NCI-H146 (cell line): ENCODE measurements around the gene TRIM22.
"Not testable (repeated sequence)": the region's sequence is repeated elsewhere in the genome, so short reads cannot be mapped to it uniquely, and the experiment has no call there.

Experiments used
- DNase-seq: peaks from one replicate; lab custom pipeline; 2025; lab: John Stamatoyannopoulos, UW

The TRIM22 gene

DNA sequence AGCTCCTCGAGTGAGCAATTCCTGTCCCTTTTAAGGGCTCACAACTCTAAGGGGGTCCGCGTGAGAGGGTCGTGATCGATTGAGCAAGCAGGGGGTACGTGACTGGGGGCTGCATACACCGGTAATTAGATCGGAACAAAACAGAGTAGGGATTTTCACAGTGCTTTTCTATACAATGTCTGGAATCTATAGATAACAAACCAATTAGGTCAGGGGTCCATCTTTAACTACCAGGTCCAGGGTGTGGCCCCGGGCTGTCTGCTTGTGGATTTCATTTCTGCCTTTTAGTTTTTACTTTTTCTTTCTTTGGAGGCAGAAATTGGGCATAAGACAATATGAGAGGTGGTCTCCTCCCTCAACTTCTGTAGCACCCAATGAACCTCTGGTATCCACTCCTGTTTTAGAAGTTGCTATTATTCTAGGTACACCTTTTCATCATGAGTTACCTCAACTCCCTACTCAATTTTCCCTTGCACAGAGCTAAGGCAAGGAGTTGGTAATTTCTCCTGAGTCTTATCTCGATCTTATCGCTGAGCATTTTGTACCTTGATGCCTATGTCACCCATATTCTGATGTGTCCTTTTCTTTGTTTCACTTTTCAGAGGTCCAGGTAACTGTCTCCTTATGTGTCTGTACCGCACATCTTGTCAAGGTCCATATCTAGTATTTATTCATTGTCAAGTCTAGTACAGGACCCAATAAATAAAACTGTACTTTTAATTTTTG, 1.8 kb downstream of the TRIM22 start:
- not testable (repeated sequence) for DNase-seq

DNA sequence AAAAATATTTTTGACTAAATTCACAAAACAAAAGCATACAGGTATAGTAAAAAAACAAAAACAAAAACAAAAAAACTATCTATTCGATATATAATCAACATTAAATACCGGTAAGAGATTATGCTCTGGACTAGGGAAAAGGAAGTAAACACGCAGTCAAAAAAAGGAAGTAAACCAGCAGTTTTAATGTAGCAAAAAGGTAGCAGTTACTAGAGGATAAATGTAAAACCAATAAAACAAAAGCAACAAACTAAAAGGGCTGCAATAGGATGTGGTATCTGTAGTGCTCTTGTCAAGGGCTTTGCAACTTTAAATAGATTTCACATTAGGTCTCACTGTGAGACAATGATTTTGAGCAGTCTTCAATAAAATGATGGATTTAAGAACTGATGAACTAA, 2.4 kb downstream of the TRIM22 start:
- DNase-seq: no peak

DNA sequence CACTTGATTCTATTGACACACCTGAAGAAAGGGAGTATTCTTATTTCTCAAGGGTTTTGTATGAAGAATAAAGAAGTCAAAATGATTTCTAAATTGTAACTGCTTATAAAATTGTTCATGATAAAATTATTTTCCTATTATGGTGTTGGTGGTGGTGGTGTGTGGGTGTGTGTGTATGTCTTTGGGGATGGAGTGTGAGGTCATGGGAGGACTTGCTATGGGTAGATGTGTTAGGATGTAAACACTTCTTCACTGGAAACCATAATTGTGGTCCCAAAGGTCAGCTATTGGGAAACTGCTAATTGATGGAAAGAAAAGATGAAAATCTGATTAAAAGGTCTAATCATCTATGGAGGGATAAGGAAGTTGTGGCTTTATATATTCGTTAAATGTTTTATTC, 5.1 kb downstream of the TRIM22 start:
- DNase-seq: no peak

DNA sequence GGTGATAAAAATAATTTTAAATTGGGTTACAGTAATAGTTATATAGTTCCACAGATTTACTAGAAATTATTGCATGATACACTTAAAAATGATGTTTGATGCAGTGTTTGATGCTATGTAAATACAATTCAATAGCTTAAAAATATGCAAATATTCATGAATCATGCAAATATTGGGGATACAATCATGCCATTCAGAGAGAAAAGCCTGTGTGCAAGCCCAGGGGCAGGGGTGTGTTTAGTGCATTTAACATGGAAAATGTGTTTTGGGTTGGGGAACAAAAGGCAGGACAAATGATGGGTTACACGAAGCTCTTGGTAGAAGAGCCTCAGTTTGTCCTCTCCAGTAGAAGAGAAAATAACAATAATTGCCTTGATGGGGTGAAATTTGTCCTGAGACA, 6.0 kb downstream of the TRIM22 start:
- no peak for DNase-seq

DNA sequence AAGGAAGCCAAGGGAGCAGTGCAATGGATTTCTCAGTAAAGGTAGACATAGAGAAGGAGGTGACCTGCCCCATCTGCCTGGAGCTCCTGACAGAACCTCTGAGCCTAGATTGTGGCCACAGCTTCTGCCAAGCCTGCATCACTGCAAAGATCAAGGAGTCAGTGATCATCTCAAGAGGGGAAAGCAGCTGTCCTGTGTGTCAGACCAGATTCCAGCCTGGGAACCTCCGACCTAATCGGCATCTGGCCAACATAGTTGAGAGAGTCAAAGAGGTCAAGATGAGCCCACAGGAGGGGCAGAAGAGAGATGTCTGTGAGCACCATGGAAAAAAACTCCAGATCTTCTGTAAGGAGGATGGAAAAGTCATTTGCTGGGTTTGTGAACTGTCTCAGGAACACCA, 6.6 kb downstream of the TRIM22 start:
- no peak for DNase-seq

DNA sequence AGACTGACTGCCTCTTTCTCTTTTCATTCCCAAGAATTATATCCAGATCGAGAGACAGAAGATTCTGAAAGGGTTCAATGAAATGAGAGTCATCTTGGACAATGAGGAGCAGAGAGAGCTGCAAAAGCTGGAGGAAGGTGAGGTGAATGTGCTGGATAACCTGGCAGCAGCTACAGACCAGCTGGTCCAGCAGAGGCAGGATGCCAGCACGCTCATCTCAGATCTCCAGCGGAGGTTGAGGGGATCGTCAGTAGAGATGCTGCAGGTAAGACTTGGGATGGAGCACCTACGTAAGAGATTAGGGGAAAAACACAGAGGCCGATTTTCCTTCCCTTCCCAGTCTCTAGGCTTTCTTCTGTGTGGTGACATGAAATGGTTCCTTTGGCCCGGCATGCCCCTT, 8.7 kb downstream of the TRIM22 start:
- DNase-seq: no peak

DNA sequence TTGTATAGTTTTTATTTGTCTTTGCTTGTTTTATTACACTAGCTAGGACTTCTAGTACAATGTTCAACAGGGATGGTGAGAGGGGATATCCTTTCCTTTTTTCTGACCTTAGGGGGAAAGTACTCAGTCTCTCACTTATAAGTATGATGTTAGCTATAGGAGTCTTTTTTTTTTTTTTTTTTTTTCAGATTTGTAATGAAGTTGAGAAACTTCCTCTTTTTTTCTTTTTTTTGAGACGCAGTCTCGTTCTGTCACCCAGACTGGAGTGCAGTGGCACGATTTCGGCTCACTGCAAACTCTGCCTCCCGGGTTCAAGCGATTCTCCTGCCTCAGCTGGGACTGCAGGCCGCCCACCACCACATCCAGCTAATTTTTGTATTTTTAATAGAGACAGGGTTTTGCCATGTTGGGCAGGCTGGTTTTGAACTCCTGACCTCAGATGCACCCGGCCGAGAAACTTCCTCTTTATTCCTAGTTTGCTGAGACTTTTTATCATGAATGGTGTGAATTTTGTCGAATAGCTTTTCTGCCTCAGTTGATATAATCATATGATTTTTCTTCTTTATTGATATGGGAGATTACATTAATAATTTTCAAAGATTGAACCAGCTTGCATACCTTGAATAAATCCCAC, 10.9 kb downstream of the TRIM22 start:
- DNase-seq: no peak

DNA sequence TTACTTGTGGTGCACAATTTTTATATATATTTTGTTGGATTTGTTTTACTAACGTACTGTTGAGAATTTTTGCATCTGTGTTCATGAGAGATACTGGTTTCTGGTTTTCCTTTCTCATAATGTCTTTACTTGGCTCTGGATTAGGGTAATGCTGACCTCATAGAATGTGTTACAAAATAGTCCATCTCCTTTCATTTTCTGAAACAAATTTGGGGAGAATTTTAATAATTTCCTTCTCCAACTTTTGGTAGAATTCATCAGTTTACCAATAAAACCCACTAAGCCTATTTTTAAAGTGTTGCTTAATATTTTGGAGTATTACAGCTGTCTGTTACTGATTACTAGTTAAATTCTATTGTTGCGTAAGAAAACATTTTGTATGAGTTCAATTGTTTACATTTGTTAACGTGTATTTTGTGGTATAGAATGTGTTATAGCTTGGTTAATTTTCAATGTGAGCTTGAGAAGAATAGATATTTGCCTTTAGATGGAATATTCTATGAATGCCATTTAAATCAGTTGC, 11.5 kb downstream of the TRIM22 start:
- DNase-seq: no peak

DNA sequence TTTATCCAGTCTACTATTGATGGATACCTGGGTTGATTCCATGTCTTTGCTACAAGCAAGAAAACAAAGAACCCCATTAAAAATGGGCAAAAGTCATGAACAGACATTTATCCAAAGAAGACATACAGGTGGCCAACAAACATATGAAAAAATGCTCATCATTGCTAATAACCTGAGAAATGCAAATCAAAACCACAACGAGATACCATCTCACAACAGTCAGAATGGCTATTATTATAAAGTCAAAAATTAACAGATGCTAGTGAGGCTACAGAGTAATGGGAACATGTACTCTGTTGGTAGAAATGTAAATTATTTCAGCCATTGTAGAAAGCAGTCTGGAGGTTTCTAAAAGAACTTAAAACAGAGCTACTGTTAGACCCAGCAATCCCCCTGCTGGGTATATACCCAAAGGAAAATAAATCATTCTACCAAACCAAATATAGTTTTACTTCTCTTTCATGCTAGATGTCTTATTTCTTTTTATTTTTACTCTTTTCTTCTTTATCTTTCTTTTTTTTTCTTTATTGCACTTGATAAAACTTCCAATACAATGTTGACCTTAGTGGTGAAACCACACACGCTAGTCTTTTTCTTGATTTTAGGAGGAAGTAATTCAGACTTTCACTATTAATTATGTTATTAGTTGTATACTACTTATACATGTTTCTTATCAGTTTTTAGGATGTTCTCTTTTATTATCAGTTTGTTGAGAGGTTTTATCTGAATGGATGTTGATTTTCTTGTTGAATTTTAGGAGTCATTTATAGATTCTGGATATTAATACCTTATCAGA, 14.3 kb downstream of the TRIM22 start:
- no peak for DNase-seq

DNA sequence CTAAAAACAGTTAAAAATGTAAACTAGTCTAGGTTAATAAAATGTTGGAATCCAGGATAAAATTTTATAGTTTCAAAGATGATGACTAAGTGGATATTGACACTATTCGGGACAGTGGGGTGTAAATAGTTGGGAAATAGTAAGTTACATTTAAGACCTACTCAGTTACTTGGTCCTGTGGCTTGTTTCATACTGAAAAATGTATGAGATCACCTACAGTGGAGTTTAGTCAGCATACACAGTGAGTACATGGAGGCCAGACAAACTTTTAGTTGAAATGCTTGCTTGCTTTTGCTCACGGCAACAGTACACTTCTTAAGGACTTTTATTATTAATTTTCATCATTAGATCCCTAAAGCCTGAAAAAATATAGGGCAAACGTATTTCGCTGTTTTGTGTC, 16.1 kb downstream of the TRIM22 start:
- no peak for DNase-seq

DNA sequence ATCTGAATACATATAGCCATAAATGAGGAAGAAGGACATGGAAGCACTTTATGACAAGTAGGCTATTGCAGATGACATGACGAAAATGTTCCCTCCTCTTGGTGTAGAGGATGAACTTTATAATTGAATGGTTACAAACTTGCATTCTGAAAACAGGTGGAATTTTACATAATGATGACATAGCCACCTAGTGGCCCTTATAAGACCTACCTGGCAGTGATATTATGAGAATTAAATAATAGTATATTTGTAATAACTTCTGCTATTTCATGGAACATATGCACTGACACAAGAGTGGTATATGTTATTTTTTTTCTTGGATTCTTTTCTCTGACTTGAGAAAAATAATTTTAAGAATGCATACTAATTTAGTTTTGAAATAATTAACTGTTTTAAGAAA, 22.9 kb downstream of the TRIM22 start:
- DNase-seq: no peak

DNA sequence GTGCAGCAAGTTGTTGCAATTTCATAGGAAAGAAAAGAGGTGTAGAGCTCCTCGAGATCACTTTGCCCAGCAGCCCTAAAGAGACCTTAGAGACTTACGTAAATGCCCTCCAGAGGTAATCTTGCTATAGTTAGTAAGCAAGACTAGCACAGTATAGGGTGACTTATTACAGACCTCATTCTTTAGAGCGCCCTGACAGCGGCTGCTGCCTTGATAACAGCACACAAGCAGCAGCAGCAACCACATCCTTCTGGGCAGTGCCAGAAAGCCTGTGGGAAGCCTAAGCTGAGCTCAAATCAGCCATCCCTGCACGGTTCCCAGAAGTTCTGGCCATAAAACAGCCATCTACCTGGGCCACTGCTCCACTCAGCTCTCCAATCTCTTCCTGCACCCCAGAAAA, 24.1 kb downstream of the TRIM22 start:
- DNase-seq: no peak

DNA sequence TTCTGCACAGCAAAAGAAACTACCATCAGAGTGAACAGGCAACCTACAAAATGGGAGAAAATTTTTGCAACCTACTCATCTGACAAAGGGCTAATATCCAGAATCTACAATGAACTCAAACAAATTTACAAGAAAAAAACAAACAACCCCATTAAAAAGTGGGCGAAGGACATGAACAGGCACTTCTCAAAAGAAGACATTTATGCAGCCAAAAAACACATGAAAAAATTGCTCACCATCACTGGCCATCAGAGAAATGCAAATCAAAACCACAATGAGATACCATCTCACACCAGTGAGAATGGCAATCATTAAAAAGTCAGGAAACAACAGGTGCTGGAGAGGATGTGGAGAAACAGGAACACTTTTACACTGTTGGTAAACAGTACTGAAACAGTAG, 26.9 kb downstream of the TRIM22 start:
- not testable (repeated sequence) for DNase-seq

DNA sequence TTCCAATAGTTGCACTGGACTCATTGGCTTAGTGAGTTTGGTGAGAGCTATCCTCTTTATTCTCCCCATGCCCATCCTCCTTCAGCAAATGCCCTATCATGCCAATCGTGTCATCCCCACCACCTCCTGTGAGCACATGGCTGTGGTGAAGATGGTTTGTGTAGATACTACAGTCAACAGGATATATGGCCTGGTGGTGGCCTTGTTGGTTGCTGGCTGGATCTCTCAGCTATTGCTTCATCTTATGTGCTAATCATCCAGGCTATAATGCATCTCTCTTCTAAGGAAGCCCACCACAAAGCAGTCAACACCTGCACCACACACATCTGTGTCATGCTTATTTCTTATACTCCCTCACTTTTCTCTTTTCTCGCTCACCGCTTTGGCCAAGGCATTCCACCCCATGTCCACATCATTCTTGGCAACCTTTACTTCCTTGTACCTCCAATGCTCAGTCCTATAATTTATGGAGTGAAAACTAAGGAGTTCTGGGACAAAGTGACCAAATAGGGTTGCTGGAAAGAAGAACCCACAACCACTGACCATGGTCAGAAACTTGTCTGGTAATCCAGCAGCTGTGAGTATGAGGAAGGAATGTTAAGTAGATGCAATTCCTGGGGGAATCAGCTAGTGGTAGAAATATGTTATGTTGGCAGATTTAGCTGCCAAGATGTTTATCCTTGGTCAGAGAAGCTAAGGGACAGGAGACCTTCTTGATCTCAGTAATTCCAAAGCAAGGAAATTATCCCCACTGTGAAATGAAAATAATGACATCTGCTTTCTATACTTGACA, 30.3 kb downstream of the TRIM22 start:
- DNase-seq: no peak

DNA sequence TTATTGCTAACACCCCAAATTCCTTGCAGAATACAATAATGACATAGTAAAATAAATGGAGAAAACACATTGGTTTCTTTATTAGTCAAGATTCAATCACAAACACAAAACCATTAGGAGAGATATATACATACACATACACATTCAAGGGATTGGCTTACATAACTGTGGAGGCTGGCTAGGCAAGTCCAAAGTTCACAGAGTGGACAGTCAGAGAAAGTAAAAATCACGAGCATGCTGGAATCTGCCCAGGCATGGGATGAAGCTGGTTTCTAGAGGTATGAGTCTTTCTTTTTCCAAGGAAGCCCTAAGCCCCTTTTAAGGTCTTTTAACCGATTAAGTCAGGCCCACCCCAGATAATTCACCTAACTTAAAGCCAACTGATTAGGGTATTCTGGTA, 33.0 kb downstream of the TRIM22 start:
- no peak for DNase-seq

DNA sequence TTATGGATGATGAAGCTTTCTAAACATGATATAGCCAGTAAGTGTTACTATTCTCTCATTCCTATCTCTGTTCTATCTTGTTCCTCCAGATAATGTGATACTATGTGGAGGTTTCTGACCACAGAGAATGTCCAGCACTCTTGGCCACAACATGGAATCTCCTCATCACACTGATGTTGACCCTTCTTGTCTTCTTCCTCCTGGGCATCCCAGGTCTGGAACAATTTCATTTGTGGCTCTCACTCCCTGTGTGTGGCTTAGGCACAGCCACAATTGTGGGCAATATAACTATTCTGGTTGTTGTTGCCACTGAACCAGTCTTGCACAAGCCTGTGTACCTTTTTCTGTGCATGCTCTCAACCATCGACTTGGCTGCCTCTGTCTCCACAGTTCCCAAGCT, 36.8 kb downstream of the TRIM22 start:
- no peak for DNase-seq

DNA sequence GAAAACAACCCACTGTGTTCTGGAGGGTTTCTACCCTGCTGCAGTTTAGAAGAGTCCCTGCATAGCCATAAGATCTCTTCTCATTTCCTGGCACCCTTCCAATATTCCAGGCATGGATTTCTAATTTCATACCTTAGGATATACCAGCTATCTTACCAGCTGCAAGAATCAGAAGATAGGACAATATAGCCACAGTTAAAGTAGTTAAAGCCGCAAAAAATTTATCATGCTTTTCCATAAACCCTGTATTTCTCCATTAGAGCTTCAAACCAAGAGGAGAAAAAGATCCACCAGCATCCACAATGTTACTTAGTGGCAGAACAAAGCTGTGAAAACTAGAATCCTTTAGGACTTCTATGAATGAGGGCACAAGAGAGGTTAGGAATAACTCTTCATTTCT, 38.1 kb downstream of the TRIM22 start:
- DNase-seq: no peak

DNA sequence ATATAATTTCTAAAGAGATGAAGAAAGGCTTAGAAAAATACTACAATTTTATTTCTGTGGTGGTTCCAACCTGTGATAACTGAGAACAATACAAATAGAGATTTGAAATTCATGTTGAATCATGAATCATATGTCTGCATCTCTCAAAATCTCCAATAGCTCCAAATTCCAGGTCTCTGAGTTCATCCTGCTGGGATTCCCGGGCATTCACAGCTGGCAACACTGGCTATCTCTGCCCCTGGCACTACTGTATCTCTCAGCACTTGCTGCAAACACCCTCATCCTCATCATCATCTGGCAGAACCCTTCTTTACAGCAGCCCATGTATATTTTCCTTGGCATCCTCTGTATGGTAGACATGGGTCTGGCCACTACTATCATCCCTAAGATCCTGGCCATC, 46.8 kb downstream of the TRIM22 start, which contains the start of gene OR56B1:
Gene OR56B1, plus strand, starts transcription at position 53 of the 400 bp plus-strand sequence. Its CDS starts 69 bp downstream, at position 122.
- no peak for DNase-seq

DNA sequence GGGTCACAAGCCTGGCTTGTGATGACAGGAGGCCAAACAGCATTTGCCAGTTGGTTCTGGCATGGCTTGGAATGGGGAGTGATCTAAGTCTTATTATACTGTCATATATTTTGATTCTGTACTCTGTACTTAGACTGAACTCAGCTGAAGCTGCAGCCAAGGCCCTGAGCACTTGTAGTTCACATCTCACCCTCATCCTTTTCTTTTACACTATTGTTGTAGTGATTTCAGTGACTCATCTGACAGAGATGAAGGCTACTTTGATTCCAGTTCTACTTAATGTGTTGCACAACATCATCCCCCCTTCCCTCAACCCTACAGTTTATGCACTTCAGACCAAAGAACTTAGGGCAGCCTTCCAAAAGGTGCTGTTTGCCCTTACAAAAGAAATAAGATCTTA, 47.5 kb downstream of the TRIM22 start:
- no peak for DNase-seq

DNA sequence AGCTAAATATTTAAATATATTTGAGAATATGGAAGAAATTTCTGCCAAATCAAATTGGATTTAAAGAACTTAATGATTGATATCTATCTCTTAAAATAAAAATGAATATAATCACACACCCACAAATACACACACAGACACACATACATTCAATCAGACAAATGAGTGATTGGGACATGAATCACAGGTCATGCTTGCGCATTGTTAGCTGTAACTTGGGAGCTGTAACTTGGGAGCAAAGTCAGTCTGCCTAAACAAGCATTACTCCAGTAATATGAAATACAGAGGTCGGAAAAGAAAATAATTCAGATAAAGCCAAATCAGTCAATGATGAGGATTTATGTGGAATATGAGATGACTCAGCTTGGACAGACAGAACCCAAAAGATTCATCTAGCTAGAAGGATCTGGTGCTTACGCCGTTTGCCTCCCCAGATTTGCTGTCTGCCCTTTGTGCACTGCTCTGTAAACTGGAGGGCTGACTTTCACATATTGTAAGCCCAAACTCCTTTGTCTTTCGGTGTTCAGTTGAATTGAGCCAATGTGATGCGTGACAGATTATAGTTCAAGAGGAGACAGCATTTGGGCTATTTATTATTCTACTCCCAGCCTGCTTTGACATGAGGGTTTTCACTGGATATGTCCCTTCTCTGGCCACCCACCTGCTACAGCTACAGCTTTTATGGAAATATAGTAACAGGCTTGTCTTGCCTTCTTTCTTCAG, 48.2 kb downstream of the TRIM22 start:
- DNase-seq: no peak

DNA sequence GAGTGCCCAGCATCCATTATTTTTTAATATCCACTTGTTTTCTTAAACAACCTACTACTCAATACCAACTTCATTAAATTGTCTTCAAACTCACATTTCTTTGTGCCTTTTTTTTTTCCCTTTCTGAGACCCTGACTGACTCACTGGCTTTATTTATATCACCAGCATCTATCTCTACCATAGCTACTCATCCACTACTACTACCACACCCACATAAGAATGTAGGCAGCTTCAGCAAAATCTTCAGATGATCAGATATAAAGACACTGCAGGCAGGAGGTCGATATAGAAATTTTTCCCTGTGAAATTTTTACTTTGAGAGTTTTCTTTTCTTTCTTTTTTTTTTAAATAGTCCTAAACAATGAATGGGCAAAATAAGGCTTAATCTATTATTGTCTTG, 48.8 kb downstream of the TRIM22 start:
- DNase-seq: no peak
